ENCODE measurements around the gene CHCHD10.
A peak's percentile ranks its signal among the peaks of the same experiment; 100 is the strongest.

The CHCHD10 gene

GRCh38 chr22:23754220-23754919, 13.4 kb downstream of the CHCHD10 start, which contains the start of gene VPREB3:
Gene VPREB3 (minus strand): TSS chr22:23754425. CDS start chr22:23754363, 62 bp downstream.
- no peak for TF ChIP-seq CTCF (IDR thresholded peaks at IDR 0.05; ENCODE audit: insufficient read depth, low read depth, low read length, missing control alignments)
- H3K4me3 ChIP-seq (ENCODE audit: low read length) = no peak within 1 kb of the TSS
- no peak for DNase-seq (ENCODE audit: low read depth)

- no peak for DNase-seq (ENCODE audit: low read depth)
- no peak overlapping the region for H3K4me3 ChIP-seq (ENCODE audit: low read length)
- TF ChIP-seq CTCF (IDR thresholded peaks at IDR 0.05; ENCODE audit: insufficient read depth, low read depth, low read length, missing control alignments) = no peak
These were observed 14.4 kb downstream of the CHCHD10 start for GRCh38 chr22:23753385-23753784.

- TF ChIP-seq CTCF (IDR thresholded peaks at IDR 0.05; ENCODE audit: insufficient read depth, low read depth, low read length, missing control alignments) = no peak
- no peak for DNase-seq (ENCODE audit: low read depth)
- H3K4me3 ChIP-seq (ENCODE audit: low read length) = no peak overlapping the region
These were observed 15.0 kb downstream of the CHCHD10 start for GRCh38 chr22:23752750-23753149.

GRCh38 chr22:23752090-23752691, 15.6 kb downstream of the CHCHD10 start:
- TF ChIP-seq CTCF (IDR thresholded peaks at IDR 0.05; ENCODE audit: insufficient read depth, low read depth, low read length, missing control alignments) = no peak
- no peak overlapping the region for H3K4me3 ChIP-seq (ENCODE audit: low read length)
- DNase-seq (ENCODE audit: low read depth) = no peak

- H3K4me3 ChIP-seq (ENCODE audit: low read length) = peak overlapping the region; percentile 80
- no peak for DNase-seq (ENCODE audit: low read depth)
These were observed 16.3 kb downstream of the CHCHD10 start for GRCh38 chr22:23751441-23751996.

GRCh38 chr22:23750714-23751440, 16.9 kb downstream of the CHCHD10 start, which contains the start of gene ZNF70:
Gene ZNF70 (minus strand): TSS chr22:23751112. CDS start chr22:23745140, 5,972 bp downstream.
- peak; percentile 94 for DNase-seq (ENCODE audit: low read depth)
- no peak for TF ChIP-seq CTCF (IDR thresholded peaks at IDR 0.05; ENCODE audit: insufficient read depth, low read depth, low read length, missing control alignments)
- H3K4me3 ChIP-seq (ENCODE audit: low read length) = peak within 1 kb of the TSS; percentile 80

More at GRCh38 chr22:23751441-23751996, 16.3 kb downstream of the CHCHD10 start:
- TF ChIP-seq CTCF (IDR thresholded peaks at IDR 0.05; ENCODE audit: insufficient read depth, low read depth, low read length, missing control alignments) = no peak
